IMR-90 (cell line): Measurements from ENCODE around the gene RALGPS1. TPM values are rescaled to one million over a fixed set of nuclear protein-coding genes. Genes with fewer than 3 reads are reported as not detected.

ENCODE experiments used
- ATAC-seq: fragments of 200-7000 bp; cut with Tn5 transposase; 2 replicates; pipeline ENCODE4 v1.9.1; 2020; ENCODE audit warnings: low read depth, mild to moderate bottlenecking, moderate library complexity
- BruUV-seq: library from RNA; stranded (reverse); fragments of 400-500 nt; replicated peaks from 2 replicates; lab custom pipeline; 2021; lab: Mats Ljungman, UMichigan
- CTCF ChIA-PET: fragments of 300-600 bp; formaldehyde crosslinking; extraction: SDS; loops from one replicate; lab custom pipeline; 2021; ENCODE audit warnings: antibody characterized with exemption; lab: Yijun Ruan, JAX
- POLR2A ChIA-PET: fragments of 300-600 bp; sonication (Branson Sonifier 250); formaldehyde crosslinking; loops from one replicate; lab custom pipeline; 2022; ENCODE audit warnings: antibody characterized with exemption; ENCODE audit not compliant: unreplicated experiment; lab: Charles Lee
- DNase-seq: peaks from one replicate; pipeline ENCODE4 v3.0.0; 2013
- H2AFZ ChIP-seq: replicated peaks from 2 replicates; pipeline ENCODE3; 2013; ENCODE audit warnings: low read length, mild to moderate bottlenecking; ENCODE audit not compliant: poor library complexity
- H2AK5ac ChIP-seq: 2 replicates; pipeline ENCODE4 v1.6.1; 2013; ENCODE audit warnings: low read depth, low read length, inconsistent platforms
- H2AK9ac ChIP-seq: replicated peaks from 2 replicates; pipeline ENCODE3; 2013; ENCODE audit warnings: mild to moderate bottlenecking, low read depth, low read length, moderate library complexity; ENCODE audit not compliant: poor library complexity
- H2BK120ac ChIP-seq: 2 replicates; pipeline ENCODE4 v1.6.1; 2013; ENCODE audit warnings: low read depth, low read length, inconsistent platforms
- H2BK15ac ChIP-seq: 3 replicates; pipeline ENCODE4 v1.6.1; 2013; ENCODE audit warnings: low read depth, low read length, inconsistent platforms
- H2BK20ac ChIP-seq: 2 replicates; pipeline ENCODE4 v1.6.1; 2013; ENCODE audit warnings: low read depth, mild to moderate bottlenecking, inconsistent platforms, low read length, moderate library complexity
- H2BK5ac ChIP-seq: 2 replicates; pipeline ENCODE4 v1.6.1; 2013; ENCODE audit warnings: mild to moderate bottlenecking, low read depth, low read length, inconsistent platforms; ENCODE audit not compliant: poor library complexity, severe bottlenecking
- H3K14ac ChIP-seq: replicated peaks from 2 replicates; pipeline ENCODE4 v1.6.1; 2013; ENCODE audit warnings: low read depth, low read length, inconsistent platforms
- H3K18ac ChIP-seq: 2 replicates; pipeline ENCODE4 v1.6.1; 2013; ENCODE audit warnings: low read depth, low read length, control low read depth
- H3K23ac ChIP-seq: 2 replicates; pipeline ENCODE4 v1.6.1; 2013; ENCODE audit warnings: low read depth, low read length, inconsistent platforms
- H3K27ac ChIP-seq: 2 replicates; pipeline ENCODE4 v1.5.1; 2013; ENCODE audit warnings: mild to moderate bottlenecking, control low read depth, low read length; ENCODE audit not compliant: insufficient read depth
- H3K27me3 ChIP-seq: 2 replicates; pipeline ENCODE4 v1.6.1; 2013; ENCODE audit warnings: low read length; ENCODE audit not compliant: control insufficient read depth, insufficient read depth
- H3K36me3 ChIP-seq: 2 replicates; pipeline ENCODE4 v1.6.1; 2013; ENCODE audit warnings: low read length, mixed read lengths; ENCODE audit not compliant: control insufficient read depth, insufficient read depth
- H3K4ac ChIP-seq: 2 replicates; pipeline ENCODE4 v1.6.1; 2013; ENCODE audit warnings: low read depth, low read length, inconsistent platforms
- H3K4me1 ChIP-seq: 2 replicates; pipeline ENCODE4 v1.6.1; 2013; ENCODE audit warnings: low read length, mixed read lengths; ENCODE audit not compliant: control insufficient read depth, insufficient read depth
- H3K4me2 ChIP-seq: 2 replicates; pipeline ENCODE4 v1.6.1; 2013; ENCODE audit warnings: low read depth, mild to moderate bottlenecking, control low read depth, low read length, moderate library complexity
- H3K4me3 ChIP-seq: 2 replicates; pipeline ENCODE4 v1.5.1; 2013; ENCODE audit warnings: low read depth, mild to moderate bottlenecking, control low read depth, low read length, moderate library complexity; ENCODE audit not compliant: insufficient read depth
- H3K56ac ChIP-seq: 2 replicates; pipeline ENCODE4 v1.6.1; 2013; ENCODE audit warnings: low read length, inconsistent platforms; ENCODE audit not compliant: insufficient read depth; ENCODE audit errors: extremely low read depth
- H3K79me1 ChIP-seq, 2 experiments: 2 replicates each; pipeline ENCODE4 v1.6.1; 2013; ENCODE audit warnings: low read length in 2 of 2, inconsistent platforms in 1 of 2, low read depth in 1 of 2
- H3K9ac ChIP-seq: 2 replicates; pipeline ENCODE4 v1.6.1; 2013; ENCODE audit warnings: low read depth, low read length, control low read depth
- H3K9me1 ChIP-seq: 2 replicates; pipeline ENCODE4 v1.6.1; 2013; ENCODE audit warnings: low read length, inconsistent platforms; ENCODE audit not compliant: insufficient read depth
- H3K9me3 ChIP-seq: 2 replicates; pipeline ENCODE4 v1.6.1; 2013; ENCODE audit warnings: low read length; ENCODE audit not compliant: control insufficient read depth, insufficient read depth
- H4K20me1 ChIP-seq: 2 replicates; pipeline ENCODE4 v1.6.1; 2013; ENCODE audit warnings: low read length, inconsistent platforms; ENCODE audit not compliant: insufficient read depth
- H4K5ac ChIP-seq: 2 replicates; pipeline ENCODE4 v1.6.1; 2013; ENCODE audit warnings: mild to moderate bottlenecking, low read depth, low read length, control low read depth
- H4K8ac ChIP-seq, 2 experiments: 2 replicates each; pipeline ENCODE4 v1.6.1; 2013; ENCODE audit warnings: low read depth in 2 of 2, low read length in 2 of 2, control low read depth in 1 of 2, inconsistent platforms in 1 of 2
- H4K91ac ChIP-seq: 2 replicates; pipeline ENCODE4 v1.6.1; 2013; ENCODE audit warnings: low read depth, low read length, inconsistent platforms; ENCODE audit not compliant: insufficient read depth
- BHLHE40 ChIP-seq: fragments of 150-350 bp; IDR thresholded peaks from 2 replicates; pipeline ENCODE4 v1.6.1; 2016; ENCODE audit warnings: mild to moderate bottlenecking, low read depth, low read length
- CHD1 ChIP-seq: IDR thresholded peaks from 2 replicates; pipeline ENCODE4 v1.6.1; 2012; ENCODE audit warnings: low read depth, low read length, improper control_type of control experiment
- FOS ChIP-seq: fragments of 150-350 bp; IDR thresholded peaks from 2 replicates; pipeline ENCODE4 v1.6.1; 2016; ENCODE audit warnings: low read depth, low read length
- MAZ ChIP-seq: IDR thresholded peaks from 2 replicates; pipeline ENCODE4 v1.6.1; 2012; ENCODE audit warnings: low read depth, mild to moderate bottlenecking, low read length, improper control_type of control experiment, moderate library complexity, borderline replicate concordance
- MXI1 ChIP-seq: IDR thresholded peaks from 2 replicates; pipeline ENCODE4 v1.6.1; 2012; ENCODE audit warnings: low read depth, mild to moderate bottlenecking, low read length, moderate library complexity, borderline replicate concordance
- NFE2L2 ChIP-seq: fragments of 150-350 bp; IDR thresholded peaks from 2 replicates; pipeline ENCODE4 v1.6.1; 2016; ENCODE audit warnings: low read depth, mild to moderate bottlenecking, low read length
- POLR2A ChIP-seq: IDR thresholded peaks from 2 replicates; pipeline ENCODE4 v1.6.1; 2012; ENCODE audit warnings: mild to moderate bottlenecking, low read depth, low read length
- RCOR1 ChIP-seq: IDR thresholded peaks from 2 replicates; pipeline ENCODE4 v1.6.1; 2012; ENCODE audit warnings: mild to moderate bottlenecking, low read length, improper control_type of control experiment; ENCODE audit not compliant: insufficient replicate concordance
- RFX5 ChIP-seq: IDR thresholded peaks from 2 replicates; pipeline ENCODE4 v1.8.0; 2012; ENCODE audit warnings: low read depth, mild to moderate bottlenecking, low read length, moderate library complexity
- SMC3 ChIP-seq: fragments of 150-350 bp; IDR thresholded peaks from 2 replicates; pipeline ENCODE4 v1.6.1; 2016; ENCODE audit warnings: low read depth, mild to moderate bottlenecking, antibody characterized with exemption, low read length, moderate library complexity
- WGBS, 2 experiments: methylation state at CpG; one replicate each; pipeline versions ENCODE4 v1.1.5 to v1.1.7; 2013; ENCODE audit warnings: missing lambda C conversion rate in 2 of 2; ENCODE audit not compliant: insufficient read length in 1 of 2; ENCODE audit errors: extremely low coverage in 2 of 2; 5-methylcytosine and 5-hydroxymethylcytosine counted together
- dilution Hi-C: fragments of 300-500 bp; cut with HindIII; formaldehyde crosslinking; loops from one replicate; pipeline ENCODE4 v1.14.3; 2018; ENCODE audit warnings: low sequenced_read_pairs; ENCODE audit not compliant: unreplicated experiment
- in situ Hi-C: fragments of 300-500 bp; cut with MboI; formaldehyde crosslinking; loops from 3 replicates; pipeline ENCODE4 v1.14.3; 2019; ENCODE audit warnings: low sequenced_read_pairs, inconsistent platforms, mixed read lengths
- intact Hi-C: fragments of 100-400 bp; cut with micrococcal nuclease; formaldehyde crosslinking; loops from 2 replicates; pipeline ENCODE4 v1.10.0; 2022
- polyA plus RNA-seq, 3 experiments: library from polyadenylated mRNA; depleted of rRNA; stranded (reverse); fragments of >200 nt; gene quantifications; 2 replicates each; pipeline ENCODE4 v1.2.3, GENCODE V29; 2012; ENCODE audit warnings: low replicate concordance in 1 of 3
- total RNA-seq: library from RNA; depleted of rRNA; stranded (reverse); fragments of >200 nt; gene quantifications from 2 replicates; pipeline ENCODE4 v1.2.3, GENCODE V29; 2012
- TF ChIP-seq, protein P1 (sequence below): conservative IDR thresholded peaks from 2 replicates; pipeline ENCODE4 v1.5.1; 2012; ENCODE audit warnings: mild to moderate bottlenecking, low read depth, low read length, improper control_type of control experiment
- TF ChIP-seq, protein P2 (sequence below): fragments of 150-350 bp; IDR thresholded peaks from 2 replicates; pipeline ENCODE4 v1.6.1; 2017; ENCODE audit warnings: mild to moderate bottlenecking, antibody characterized with exemption, low read length, low read depth
- TF ChIP-seq, protein P3 (sequence below): fragments of 150-350 bp; IDR thresholded peaks from 2 replicates; pipeline ENCODE4 v1.6.1; 2016; ENCODE audit warnings: low read depth, mild to moderate bottlenecking, low read length, moderate library complexity, borderline replicate concordance

Gene RALGPS1
- total and polyA plus RNA-seq, 2 of the 4 experiments (the other 2 are of a cell fraction), result 0.90 to 2.8 TPM

DNA sequence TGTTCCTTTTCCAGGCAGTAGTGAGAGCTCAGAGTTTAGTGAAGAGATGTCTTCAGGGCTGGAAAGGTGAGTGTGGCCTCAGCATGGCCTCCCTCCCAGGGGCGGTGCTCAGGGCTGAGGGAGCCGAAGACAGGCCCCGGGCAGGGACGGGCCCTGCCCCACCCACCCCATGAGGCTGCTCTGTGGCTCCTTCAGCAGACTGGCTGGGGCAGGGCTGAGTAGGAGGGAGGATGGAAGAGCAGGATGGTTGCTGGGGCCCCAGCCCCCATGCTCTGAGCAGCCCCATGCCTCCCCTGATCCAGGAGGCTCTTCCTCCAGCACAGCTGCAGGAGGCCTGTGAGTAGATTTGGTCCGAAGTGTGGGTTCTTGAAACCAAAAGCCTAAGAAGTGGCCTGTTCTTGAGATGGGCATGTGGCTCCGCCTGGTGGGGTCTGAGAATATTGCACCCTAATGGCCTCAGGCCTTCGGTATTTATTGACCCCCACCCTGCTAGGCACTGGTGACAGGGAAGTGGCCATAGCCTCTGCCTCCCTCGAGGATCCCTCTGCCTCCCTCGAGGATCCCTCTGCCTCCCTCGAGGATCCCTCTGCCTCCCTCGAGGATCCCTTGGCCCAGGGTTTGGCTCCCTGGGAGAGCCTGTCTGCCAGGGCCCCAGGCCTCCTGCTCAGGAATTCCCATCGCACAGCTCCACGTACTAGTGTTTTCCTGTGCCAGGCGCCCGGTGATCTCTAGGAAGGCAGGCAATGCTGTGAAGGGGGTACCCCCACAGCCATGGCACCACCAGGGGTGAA is 284.6 kb downstream of the RALGPS1 start:
- Histone ChIP-seq H2BK20ac (peak overlapping the region; percentile 66), H2BK120ac (peak overlapping the region; percentile 60), H4K5ac (no peak overlapping the region; the same call in 1 of the 2 replicates), H2BK15ac (peak overlapping the region; percentile 40; the same call in 1 of the 3 replicates), H3K9ac (no peak overlapping the region), H4K91ac (peak overlapping the region; percentile 48), H3K56ac (no peak overlapping the region), H2AK9ac (peak overlapping the region; percentile 51), H2AFZ (peak overlapping the region; percentile 82), H4K8ac (peak overlapping the region in 1 of 2 experiments; percentile 58; a peak in 1 of 4 replicates), H3K36me3 (no peaks in the 10 kb centered on the region), H3K9me1 (peaks cover 12% of the 10 kb centered on the region; the same call in 1 of the 2 replicates), H4K20me1 (no peaks in the 10 kb centered on the region), H3K4me1 (peaks cover 14% of the 10 kb centered on the region; the same call in 1 of the 2 replicates), H3K18ac (no peak overlapping the region; the same call in 1 of the 2 replicates), H3K14ac (no peak overlapping the region), H2BK5ac (no peak overlapping the region), H2AK5ac (peak overlapping the region; percentile 88), H3K4ac (peak overlapping the region; percentile 33; the same call in 1 of the 2 replicates), H3K27ac (no peak overlapping the region), H3K23ac (no peak overlapping the region), H3K27me3 (no peaks in the 10 kb centered on the region), H3K79me1 (no peaks in the 10 kb centered on the region), H3K9me3 (no peaks in the 10 kb centered on the region), H3K4me3 (no peak overlapping the region), H3K4me2 (no peak overlapping the region)
- BruUV-seq, result no TSS peak
- dilution Hi-C loops (no loop called here), intact Hi-C loops (loop anchor here (1.0 to 5.0 kb wide), 6 partner anchors 77 to 306 kb away; partner anchors contain the start of gene ANGPTL2), in situ Hi-C loops (loop anchor here (5.0 to 10.0 kb wide), 2 partner anchors 234 to 257 kb away; no protein-coding TSS in a partner anchor)
- 60% methylated on average over 1 of the region's 15 CpGs; no CpG with 5 or more reads in 1 of the 2 experiments for WGBS, 2 experiments
- POLR2A ChIA-PET, result no interaction called here
- peak; percentile 85 for ATAC-seq
- peak; percentile 82 for DNase-seq
- CTCF ChIA-PET, result interaction anchor here (0.6 to 4.4 kb wide), 6 partner anchors 77 to 269 kb away, joined by 3 to 27 read pairs (median 4); no protein-coding TSS in a partner anchor
- TF ChIP-seq POLR2A (peak; percentile 57; the same call in 1 of the 2 replicates), NFE2L2 (no peak), CHD1 (peak; percentile 62; the same call in 1 of the 2 replicates), MAZ (0 out of 2 replicates have a peak, but pooled peaks have one; percentile 51), RCOR1 (no peak), SMC3 (peak; percentile 100), MXI1 (no peak), FOS (no peak), RFX5 (no peak), BHLHE40 (no peak)
- TF ChIP-seq, protein P1, sequence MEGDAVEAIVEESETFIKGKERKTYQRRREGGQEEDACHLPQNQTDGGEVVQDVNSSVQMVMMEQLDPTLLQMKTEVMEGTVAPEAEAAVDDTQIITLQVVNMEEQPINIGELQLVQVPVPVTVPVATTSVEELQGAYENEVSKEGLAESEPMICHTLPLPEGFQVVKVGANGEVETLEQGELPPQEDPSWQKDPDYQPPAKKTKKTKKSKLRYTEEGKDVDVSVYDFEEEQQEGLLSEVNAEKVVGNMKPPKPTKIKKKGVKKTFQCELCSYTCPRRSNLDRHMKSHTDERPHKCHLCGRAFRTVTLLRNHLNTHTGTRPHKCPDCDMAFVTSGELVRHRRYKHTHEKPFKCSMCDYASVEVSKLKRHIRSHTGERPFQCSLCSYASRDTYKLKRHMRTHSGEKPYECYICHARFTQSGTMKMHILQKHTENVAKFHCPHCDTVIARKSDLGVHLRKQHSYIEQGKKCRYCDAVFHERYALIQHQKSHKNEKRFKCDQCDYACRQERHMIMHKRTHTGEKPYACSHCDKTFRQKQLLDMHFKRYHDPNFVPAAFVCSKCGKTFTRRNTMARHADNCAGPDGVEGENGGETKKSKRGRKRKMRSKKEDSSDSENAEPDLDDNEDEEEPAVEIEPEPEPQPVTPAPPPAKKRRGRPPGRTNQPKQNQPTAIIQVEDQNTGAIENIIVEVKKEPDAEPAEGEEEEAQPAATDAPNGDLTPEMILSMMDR, result peak; percentile 95
- TF ChIP-seq, protein P2, sequence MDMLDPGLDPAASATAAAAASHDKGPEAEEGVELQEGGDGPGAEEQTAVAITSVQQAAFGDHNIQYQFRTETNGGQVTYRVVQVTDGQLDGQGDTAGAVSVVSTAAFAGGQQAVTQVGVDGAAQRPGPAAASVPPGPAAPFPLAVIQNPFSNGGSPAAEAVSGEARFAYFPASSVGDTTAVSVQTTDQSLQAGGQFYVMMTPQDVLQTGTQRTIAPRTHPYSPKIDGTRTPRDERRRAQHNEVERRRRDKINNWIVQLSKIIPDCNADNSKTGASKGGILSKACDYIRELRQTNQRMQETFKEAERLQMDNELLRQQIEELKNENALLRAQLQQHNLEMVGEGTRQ, result no peak
- TF ChIP-seq, protein P3, sequence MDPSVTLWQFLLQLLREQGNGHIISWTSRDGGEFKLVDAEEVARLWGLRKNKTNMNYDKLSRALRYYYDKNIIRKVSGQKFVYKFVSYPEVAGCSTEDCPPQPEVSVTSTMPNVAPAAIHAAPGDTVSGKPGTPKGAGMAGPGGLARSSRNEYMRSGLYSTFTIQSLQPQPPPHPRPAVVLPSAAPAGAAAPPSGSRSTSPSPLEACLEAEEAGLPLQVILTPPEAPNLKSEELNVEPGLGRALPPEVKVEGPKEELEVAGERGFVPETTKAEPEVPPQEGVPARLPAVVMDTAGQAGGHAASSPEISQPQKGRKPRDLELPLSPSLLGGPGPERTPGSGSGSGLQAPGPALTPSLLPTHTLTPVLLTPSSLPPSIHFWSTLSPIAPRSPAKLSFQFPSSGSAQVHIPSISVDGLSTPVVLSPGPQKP, result no peak
